HCT116 (cell line): Measurements from ENCODE around the gene CNPY1.

Experiments used
- CTCF ChIP-seq, 3 experiments: fragments of 200-600 bp in 1 of 3; sonication (generic) in 1 of 3; IDR thresholded peaks in 2 of 3; conservative IDR thresholded peaks in 1 of 3; 2 replicates each; pipeline ENCODE4 v1.5.1; 2012 to 2017; ENCODE audit warnings: low read depth in 2 of 3, low read length in 2 of 3, antibody characterized with exemption in 1 of 3, borderline replicate concordance in 1 of 3, control low read depth in 1 of 3, mild to moderate bottlenecking in 1 of 3, mixed read lengths in 1 of 3, mixed run types in 1 of 3, moderate library complexity in 1 of 3; ENCODE audit not compliant: insufficient read depth in 1 of 3
- YY1 ChIP-seq: IDR thresholded peaks from 2 replicates; pipeline ENCODE4 v1.6.1; 2011; ENCODE audit warnings: low read length, low read depth, moderate library complexity, mild to moderate bottlenecking; ENCODE audit not compliant: insufficient replicate concordance; ENCODE audit errors: extremely low read depth

DNA sequence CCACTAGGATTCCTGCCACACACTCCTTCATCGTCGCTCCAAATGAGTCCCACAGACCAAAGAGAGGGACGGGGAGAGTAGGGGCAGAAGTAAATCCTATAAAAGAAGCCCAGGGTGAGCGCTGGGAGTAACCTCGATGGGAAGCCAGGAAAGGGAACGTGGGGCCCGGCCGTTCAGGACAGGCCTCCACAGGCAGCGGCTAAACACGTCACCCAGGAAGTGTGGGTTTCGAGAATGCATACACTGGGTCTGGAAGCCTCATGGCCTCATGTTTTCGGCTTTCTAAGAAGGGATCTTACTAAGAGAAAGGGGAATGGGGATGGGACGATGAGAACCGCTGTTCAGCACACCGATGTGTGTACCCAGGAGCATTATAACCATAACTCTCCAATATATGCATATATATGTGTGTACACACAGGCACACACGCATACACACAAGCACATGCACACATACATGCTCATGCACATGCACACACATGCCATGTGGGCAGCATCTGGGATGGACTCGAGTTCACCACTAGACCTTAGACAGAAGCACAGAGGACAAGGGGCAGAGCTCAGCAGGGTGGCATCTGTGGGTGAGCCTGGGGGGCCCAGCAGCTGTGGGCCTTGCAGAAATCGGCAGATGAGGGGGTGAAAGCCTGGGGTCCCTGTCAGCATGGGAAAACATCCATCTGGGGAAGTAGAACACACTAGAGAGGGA is 14.8 kb upstream of the CNPY1 start:
- TF ChIP-seq CTCF (IDR thresholded peaks at IDR 0.05 in 2 of 3, conservative IDR thresholded peaks at IDR 0.05 in 1 of 3; ENCODE audit: borderline replicate concordance in 1 of 3, insufficient read depth in 1 of 3, low read depth in 2 of 3, low read length in 2 of 3), result no peak
- no peak for TF ChIP-seq YY1
